Measurements from ENCODE around the gene DPM2.

The DPM2 gene

GRCh38 chr9:127941062-127941960, 3.7 kb upstream of the DPM2 start:
- peaks cover 81% of the 10 kb centered on the region for H3K36me3 Mint-ChIP-seq (ENCODE audit: low read depth)
- no peak for DNase-seq
- H3K4me1 Mint-ChIP-seq (ENCODE audit: low read depth) = peaks cover 44% of the 10 kb centered on the region
- H3K9me3 Mint-ChIP-seq = no peaks in the 10 kb centered on the region
- no peak overlapping the region for H3K4me3 Mint-ChIP-seq
- no peaks in the 10 kb centered on the region for H3K27me3 Mint-ChIP-seq
- H3K27ac Mint-ChIP-seq = no peak overlapping the region

GRCh38 chr9:127940593-127940992, 2.9 kb upstream of the DPM2 start:
- no peaks in the 10 kb centered on the region for H3K27me3 Mint-ChIP-seq
- peaks cover 51% of the 10 kb centered on the region for H3K4me1 Mint-ChIP-seq (ENCODE audit: low read depth)
- DNase-seq = no peak
- H3K27ac Mint-ChIP-seq = peak overlapping the region; percentile 3
- no peaks in the 10 kb centered on the region for H3K9me3 Mint-ChIP-seq
- H3K36me3 Mint-ChIP-seq (ENCODE audit: low read depth) = peaks cover 84% of the 10 kb centered on the region
- H3K4me3 Mint-ChIP-seq = no peak overlapping the region

- peaks cover 84% of the 10 kb centered on the region for H3K36me3 Mint-ChIP-seq (ENCODE audit: low read depth)
- H3K9me3 Mint-ChIP-seq = no peaks in the 10 kb centered on the region
- no peak for DNase-seq
- H3K4me1 Mint-ChIP-seq (ENCODE audit: low read depth) = peaks cover 49% of the 10 kb centered on the region
- no peaks in the 10 kb centered on the region for H3K27me3 Mint-ChIP-seq
- peak overlapping the region; percentile 34 for H3K4me3 Mint-ChIP-seq
- peak overlapping the region; percentile 79 for H3K27ac Mint-ChIP-seq
Observed at GRCh38 chr9:127938298-127938690, 640 bp upstream of the DPM2 start.

GRCh38 chr9:127937056-127937387, 632 bp downstream of the DPM2 start:
- Mint-ChIP-seq H3K4me3 (peak overlapping the region; percentile 93), H3K36me3 (ENCODE audit: low read depth) (peaks cover 76% of the 10 kb centered on the region), H3K27ac (peak overlapping the region; percentile 94), H3K4me1 (ENCODE audit: low read depth) (peaks cover 46% of the 10 kb centered on the region), H3K27me3 (no peaks in the 10 kb centered on the region), H3K9me3 (no peaks in the 10 kb centered on the region)
- no peak for DNase-seq

- Mint-ChIP-seq H3K27ac (peak overlapping the region; percentile 94), H3K4me3 (peak overlapping the region; percentile 93), H3K4me1 (ENCODE audit: low read depth) (peaks cover 51% of the 10 kb centered on the region), H3K9me3 (no peaks in the 10 kb centered on the region), H3K36me3 (ENCODE audit: low read depth) (peaks cover 71% of the 10 kb centered on the region), H3K27me3 (no peaks in the 10 kb centered on the region)
- no peak for DNase-seq
Observed at GRCh38 chr9:127936347-127936852, 1.3 kb downstream of the DPM2 start.

GRCh38 chr9:127935765-127936221, 1.9 kb downstream of the DPM2 start:
- H3K27me3 Mint-ChIP-seq = no peaks in the 10 kb centered on the region
- DNase-seq = no peak
- peaks cover 57% of the 10 kb centered on the region for H3K4me1 Mint-ChIP-seq (ENCODE audit: low read depth)
- peaks cover 65% of the 10 kb centered on the region for H3K36me3 Mint-ChIP-seq (ENCODE audit: low read depth)
- peak overlapping the region; percentile 94 for H3K27ac Mint-ChIP-seq
- peak overlapping the region; percentile 93 for H3K4me3 Mint-ChIP-seq
- H3K9me3 Mint-ChIP-seq = no peaks in the 10 kb centered on the region

GRCh38 chr9:127934986-127935385, 2.7 kb downstream of the DPM2 start:
- Mint-ChIP-seq H3K36me3 (ENCODE audit: low read depth) (peaks cover 57% of the 10 kb centered on the region), H3K9me3 (no peaks in the 10 kb centered on the region), H3K4me1 (ENCODE audit: low read depth) (peaks cover 61% of the 10 kb centered on the region), H3K27ac (peak overlapping the region; percentile 67), H3K4me3 (peak overlapping the region; percentile 93), H3K27me3 (no peaks in the 10 kb centered on the region)
- no peak for DNase-seq

- no peak for DNase-seq
- Mint-ChIP-seq H3K27me3 (no peaks in the 10 kb centered on the region), H3K27ac (peak overlapping the region; percentile 45), H3K9me3 (no peaks in the 10 kb centered on the region), H3K36me3 (ENCODE audit: low read depth) (peaks cover 55% of the 10 kb centered on the region), H3K4me1 (ENCODE audit: low read depth) (peaks cover 67% of the 10 kb centered on the region), H3K4me3 (no peak overlapping the region)
Observed at GRCh38 chr9:127934248-127934647, 3.4 kb downstream of the DPM2 start.

- H3K4me1 Mint-ChIP-seq (ENCODE audit: low read depth) = peaks cover 60% of the 10 kb centered on the region
- peak overlapping the region; percentile 77 for H3K27ac Mint-ChIP-seq
- DNase-seq = no peak
- H3K36me3 Mint-ChIP-seq (ENCODE audit: low read depth) = peaks cover 35% of the 10 kb centered on the region
- H3K4me3 Mint-ChIP-seq = peak overlapping the region; percentile 69
- H3K9me3 Mint-ChIP-seq = no peaks in the 10 kb centered on the region
- peaks cover 6% of the 10 kb centered on the region for H3K27me3 Mint-ChIP-seq
Observed at GRCh38 chr9:127931092-127931881, 6.4 kb downstream of the DPM2 start.

- H3K36me3 Mint-ChIP-seq (ENCODE audit: low read depth) = peaks cover 27% of the 10 kb centered on the region
- no peaks in the 10 kb centered on the region for H3K9me3 Mint-ChIP-seq
- peak within 1 kb of the TSS; percentile 69 for H3K4me3 Mint-ChIP-seq
- H3K27ac Mint-ChIP-seq = peak within 1 kb of the TSS; percentile 77
- peak; percentile 84 for DNase-seq
- H3K4me1 Mint-ChIP-seq (ENCODE audit: low read depth) = peaks cover 52% of the 10 kb centered on the region
- H3K27me3 Mint-ChIP-seq = peaks cover 6% of the 10 kb centered on the region
Observed at GRCh38 chr9:127930231-127931091, 7.2 kb downstream of the DPM2 start, which contains the start of gene PIP5KL1. PIP5KL1 (minus strand) TSS chr9:127930777; CDS start chr9:127930752, 25 bp downstream.

GRCh38 chr9:127929625-127929979, 8.1 kb downstream of the DPM2 start:
- no peak for DNase-seq
- Mint-ChIP-seq H3K27ac (no peak overlapping the region), H3K4me3 (peak overlapping the region; percentile 69), H3K27me3 (peaks cover 12% of the 10 kb centered on the region), H3K36me3 (ENCODE audit: low read depth) (peaks cover 18% of the 10 kb centered on the region), H3K9me3 (no peaks in the 10 kb centered on the region), H3K4me1 (ENCODE audit: low read depth) (peaks cover 46% of the 10 kb centered on the region)

GRCh38 chr9:127928676-127929624, 8.7 kb downstream of the DPM2 start:
- peaks cover 12% of the 10 kb centered on the region for H3K36me3 Mint-ChIP-seq (ENCODE audit: low read depth)
- H3K27me3 Mint-ChIP-seq = peaks cover 12% of the 10 kb centered on the region
- H3K4me3 Mint-ChIP-seq = peak overlapping the region; percentile 21
- H3K4me1 Mint-ChIP-seq (ENCODE audit: low read depth) = peaks cover 40% of the 10 kb centered on the region
- no peak overlapping the region for H3K27ac Mint-ChIP-seq
- no peaks in the 10 kb centered on the region for H3K9me3 Mint-ChIP-seq
- no peak for DNase-seq

GRCh38 chr9:127927988-127928675, 9.5 kb downstream of the DPM2 start:
- Mint-ChIP-seq H3K27me3 (peaks cover 15% of the 10 kb centered on the region), H3K4me3 (no peak overlapping the region), H3K36me3 (ENCODE audit: low read depth) (peaks cover 4% of the 10 kb centered on the region), H3K9me3 (no peaks in the 10 kb centered on the region), H3K27ac (no peak overlapping the region), H3K4me1 (ENCODE audit: low read depth) (peaks cover 39% of the 10 kb centered on the region)
- DNase-seq = no peak

Measured in activated T-cell treated with anti-CD3 and anti-CD28 coated beads, Interleukin-2, amount 50 U/mL, for 24 hours (primary cell).